Naive B cell (primary cell): ENCODE data around the gene CSGALNACT2. TPM values are rescaled to one million over a fixed set of nuclear protein-coding genes. Genes with fewer than 3 reads are reported as not detected.
"Not testable (repeated sequence)": the region's sequence is repeated elsewhere in the genome, so short reads cannot be mapped to it uniquely, and the experiment has no call there.

Experiments
- ATAC-seq, 2 donors: fragments of 150-1000 bp; cut with Tn5 transposase; 2 replicates each; pipeline ENCODE4 v1.10.0; 2021; ENCODE audit warnings: low read depth in 2 of 2, mild to moderate bottlenecking in 2 of 2, moderate library complexity in 2 of 2
- DNase-seq: peaks from one replicate; pipeline ENCODE4 v3.0.0; 2022
- H3K27ac Mint-ChIP-seq, 6 donors: one replicate each; pipeline ENCODE4 v1.8.0; 2020 to 2022; ENCODE audit warnings: mild to moderate bottlenecking in 6 of 6, mixed read lengths in 6 of 6, moderate library complexity in 5 of 6, inconsistent platforms in 2 of 6
- H3K27me3 Mint-ChIP-seq, 3 donors: one replicate each; pipeline ENCODE4 v1.8.0; 2021 to 2022; ENCODE audit warnings: mixed read lengths in 3 of 3, mild to moderate bottlenecking in 1 of 3
- H3K36me3 Mint-ChIP-seq, 2 donors: one replicate each; pipeline ENCODE4 v1.8.0; 2020 to 2022; ENCODE audit warnings: mixed read lengths in 2 of 2, inconsistent platforms in 1 of 2, mild to moderate bottlenecking in 1 of 2
- H3K4me1 Mint-ChIP-seq, 3 donors: one replicate each; pipeline ENCODE4 v1.8.0; 2020 to 2022; ENCODE audit warnings: mixed read lengths in 3 of 3, inconsistent platforms in 1 of 3, mild to moderate bottlenecking in 1 of 3, moderate library complexity in 1 of 3
- H3K4me3 Mint-ChIP-seq, 8 donors: one replicate each; pipeline ENCODE4 v1.8.0; 2020 to 2022; ENCODE audit warnings: mild to moderate bottlenecking in 8 of 8, mixed read lengths in 8 of 8, moderate library complexity in 8 of 8, inconsistent platforms in 2 of 8
- H3K9me3 Mint-ChIP-seq, 7 donors: one replicate each; pipeline ENCODE4 v1.8.0; 2020 to 2022; ENCODE audit warnings: mixed read lengths in 7 of 7, mild to moderate bottlenecking in 5 of 7, inconsistent platforms in 2 of 7, moderate library complexity in 1 of 7
- polyA plus RNA-seq, 6 donors: library from polyadenylated mRNA; unstranded; fragments of 300-500 nt; fragmentation: Illumina TruSeq; gene quantifications; one replicate each; pipeline ENCODE4 v1.2.3, GENCODE V29; 2021; ENCODE audit warnings: low read depth in 6 of 6

CSGALNACT2 gene
- polyA plus RNA-seq, 6 donors from 2014 or later: 10.0 to 16.0 (median 12.4) TPM

DNA sequence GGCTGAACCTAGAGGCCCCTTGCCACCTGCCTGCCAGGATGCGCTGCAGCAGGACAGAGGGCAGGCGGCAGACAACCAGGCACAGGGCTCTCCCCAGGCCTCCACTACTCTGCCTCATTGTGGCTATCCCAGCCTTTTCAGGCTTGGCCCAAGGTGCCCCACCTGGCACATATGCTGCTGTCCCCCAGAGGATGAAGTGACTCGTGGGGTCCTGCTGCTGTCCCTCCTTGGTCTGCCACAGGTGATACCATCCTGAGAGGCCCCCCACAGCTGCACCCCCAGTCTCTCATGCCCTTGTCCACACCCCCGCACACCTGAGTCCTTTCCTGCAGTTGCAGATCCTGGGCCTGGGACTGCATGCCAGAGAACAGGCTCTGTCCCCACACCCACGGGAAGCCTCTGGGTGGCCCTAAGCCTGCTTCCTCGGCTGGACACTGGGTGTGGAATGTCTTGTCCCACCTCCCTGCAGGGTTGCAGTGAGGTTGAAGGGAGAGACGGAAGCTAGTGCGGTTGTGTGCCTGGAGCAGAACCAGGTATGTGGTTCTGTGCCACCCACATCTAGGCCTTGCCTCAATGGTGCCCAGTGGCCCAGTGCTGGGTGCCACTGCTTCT is 73.3 kb downstream of the CSGALNACT2 start:
- no peak overlapping the region for H3K4me3 Mint-ChIP-seq
- no peak overlapping the region for H3K27ac Mint-ChIP-seq
- DNase-seq (no peak), ATAC-seq (no peak)
- H3K4me1 Mint-ChIP-seq: no peaks in the 10 kb centered on the region
- H3K9me3 Mint-ChIP-seq: no peaks in the 10 kb centered on the region
- H3K27me3 Mint-ChIP-seq: peaks cover 0 to 5% (median 0%) of the 10 kb centered on the region in 3 donors
- H3K36me3 Mint-ChIP-seq: no peaks in the 10 kb centered on the region

DNA sequence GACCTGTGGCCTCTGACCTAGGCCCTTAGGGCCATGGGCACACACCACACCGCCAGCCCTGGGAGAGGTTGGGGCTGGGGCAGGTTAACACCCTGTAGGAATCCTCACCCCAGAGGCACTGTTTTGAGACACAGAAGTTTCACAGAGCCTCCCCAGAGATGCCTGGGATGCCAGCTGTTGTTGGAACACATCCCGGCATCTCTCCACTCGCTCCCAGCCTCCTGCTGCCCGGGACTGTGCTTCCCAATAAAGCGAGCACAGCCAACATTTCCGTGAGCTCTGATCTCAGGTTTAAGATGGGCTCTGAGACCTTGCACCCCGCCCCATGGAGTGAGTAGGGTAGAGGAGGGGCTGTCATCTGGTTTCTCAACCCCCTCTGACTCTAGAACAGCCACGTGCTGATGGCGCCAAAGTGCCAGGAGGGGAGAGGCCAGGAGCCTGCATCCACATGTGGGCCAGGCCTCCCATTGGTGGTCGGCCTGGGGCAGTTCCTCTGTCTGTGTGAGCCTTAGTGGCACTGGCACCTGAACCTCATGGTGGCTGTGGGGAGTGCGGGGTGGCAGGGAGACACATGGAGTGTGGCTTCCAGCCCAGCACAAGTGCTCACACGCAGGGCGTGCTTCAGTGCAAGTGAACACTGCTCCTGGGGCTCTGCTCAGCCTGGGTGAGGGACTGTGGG is 73.9 kb downstream of the CSGALNACT2 start:
- Mint-ChIP-seq H3K27ac (no peak overlapping the region), H3K27me3 (peaks cover 0 to 10% (median 2%) of the 10 kb centered on the region in 3 donors), H3K9me3 (no peaks in the 10 kb centered on the region), H3K4me3 (no peak overlapping the region), H3K36me3 (no peaks in the 10 kb centered on the region), H3K4me1 (no peaks in the 10 kb centered on the region)
- DNase-seq (no peak), ATAC-seq (no peak)

- H3K36me3 Mint-ChIP-seq: no peaks in the 10 kb centered on the region
- H3K9me3 Mint-ChIP-seq: no peaks in the 10 kb centered on the region
Observed at GRCh38 chr10:43214071-43214955, 76.1 kb downstream of the CSGALNACT2 start.

GRCh38 chr10:43214956-43215561 is 76.8 kb downstream of the CSGALNACT2 start:
- Mint-ChIP-seq H3K4me3 (no peak overlapping the region), H3K36me3 (no peaks in the 10 kb centered on the region), H3K9me3 (no peaks in the 10 kb centered on the region), H3K27ac (no peak overlapping the region), H3K27me3 (peaks cover 4 to 21% (median 11%) of the 10 kb centered on the region in 3 donors), H3K4me1 (no peaks in the 10 kb centered on the region)
- DNase-seq: no peak
- ATAC-seq: no peak

More at GRCh38 chr10:43214071-43214955, 76.1 kb downstream of the CSGALNACT2 start:
- no peak overlapping the region for H3K4me3 Mint-ChIP-seq
- no peaks in the 10 kb centered on the region for H3K4me1 Mint-ChIP-seq
- ATAC-seq: no peak
- H3K27ac Mint-ChIP-seq: peak overlapping the region in 1 of 6 donors; percentile 80
- no peak for DNase-seq
- H3K27me3 Mint-ChIP-seq: peaks cover 4 to 18% (median 11%) of the 10 kb centered on the region in 3 donors

GRCh38 chr10:43215758-43216455 is 77.7 kb downstream of the CSGALNACT2 start:
- DNase-seq (no peak), ATAC-seq (no peak)
- no peaks in the 10 kb centered on the region for H3K9me3 Mint-ChIP-seq
- no peaks in the 10 kb centered on the region for H3K4me1 Mint-ChIP-seq
- no peak overlapping the region for H3K27ac Mint-ChIP-seq
- H3K27me3 Mint-ChIP-seq: peaks cover 4 to 21% (median 11%) of the 10 kb centered on the region in 3 donors
- no peaks in the 10 kb centered on the region for H3K36me3 Mint-ChIP-seq
- no peak overlapping the region for H3K4me3 Mint-ChIP-seq

GRCh38 chr10:43216931-43217562 is 78.8 kb downstream of the CSGALNACT2 start:
- Mint-ChIP-seq H3K9me3 (no peaks in the 10 kb centered on the region), H3K36me3 (no peaks in the 10 kb centered on the region), H3K4me3 (no peak overlapping the region), H3K27me3 (peaks cover 4 to 21% (median 11%) of the 10 kb centered on the region in 3 donors), H3K27ac (peak overlapping the region in 1 of 6 donors; percentile 53), H3K4me1 (no peaks in the 10 kb centered on the region)
- no peak for DNase-seq
- ATAC-seq: no peak

- Mint-ChIP-seq H3K4me3 (peak overlapping the region in 1 of 8 donors; percentile 47), H3K27ac (peak overlapping the region in 2 of 6 donors; percentile 53 to 89), H3K9me3 (no peaks in the 10 kb centered on the region), H3K4me1 (no peaks in the 10 kb centered on the region), H3K36me3 (no peaks in the 10 kb centered on the region), H3K27me3 (peaks cover 4 to 21% (median 11%) of the 10 kb centered on the region in 3 donors)
- DNase-seq (no peak), ATAC-seq (no peak)
Observed at GRCh38 chr10:43217563-43218205, 79.4 kb downstream of the CSGALNACT2 start.

GRCh38 chr10:43218206-43218950 is 80.1 kb downstream of the CSGALNACT2 start:
- Mint-ChIP-seq H3K4me3 (no peak overlapping the region), H3K27ac (peak overlapping the region in 1 of 6 donors; percentile 89), H3K4me1 (no peaks in the 10 kb centered on the region), H3K9me3 (no peaks in the 10 kb centered on the region), H3K36me3 (no peaks in the 10 kb centered on the region), H3K27me3 (peaks cover 4 to 21% (median 11%) of the 10 kb centered on the region in 3 donors)
- ATAC-seq (no peak), DNase-seq (no peak)

DNA sequence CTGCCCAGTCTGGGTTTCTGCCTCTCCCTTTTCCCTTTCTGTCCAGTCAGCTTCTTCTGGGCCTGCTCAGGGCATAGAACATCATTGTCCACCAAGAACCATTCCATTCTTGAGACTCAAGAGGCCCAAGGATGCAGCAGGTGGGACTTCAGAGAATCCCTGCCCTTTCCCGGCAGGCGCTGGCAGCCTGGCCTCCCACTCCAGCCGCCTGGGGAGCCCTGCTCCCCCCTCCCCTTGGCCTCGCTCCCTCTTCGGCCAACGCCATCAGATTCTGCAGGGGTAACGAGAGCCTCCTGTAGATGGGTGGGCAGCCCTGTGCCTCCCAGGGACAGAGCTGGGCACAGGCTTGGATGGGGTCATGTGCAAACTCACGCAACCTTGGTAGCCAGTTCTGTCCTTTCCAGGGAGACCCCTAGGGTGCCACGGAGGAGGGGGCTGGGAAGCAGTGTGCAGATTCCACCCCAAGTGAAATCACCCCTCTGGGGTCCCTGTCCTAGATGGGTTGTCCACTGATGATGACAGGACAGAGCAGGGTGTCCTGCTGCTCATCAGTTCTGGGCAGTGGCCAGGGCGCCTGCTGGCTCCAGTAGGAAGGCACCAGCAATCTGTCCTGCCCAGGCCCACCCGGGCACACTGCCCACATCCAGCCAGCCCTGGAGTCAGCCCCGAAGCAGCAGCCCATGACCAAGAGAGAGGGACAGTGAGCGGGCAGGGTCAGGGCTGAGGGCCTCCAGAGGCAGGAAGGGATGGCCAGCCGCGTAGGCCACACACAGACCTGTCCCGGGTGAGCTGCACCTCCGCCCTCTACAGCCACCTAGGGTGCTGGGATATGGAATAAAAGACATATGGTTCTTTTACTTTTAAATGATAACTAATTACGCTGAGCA is 80.9 kb downstream of the CSGALNACT2 start:
- H3K9me3 Mint-ChIP-seq: no peaks in the 10 kb centered on the region
- no peak overlapping the region for H3K27ac Mint-ChIP-seq
- no peaks in the 10 kb centered on the region for H3K36me3 Mint-ChIP-seq
- ATAC-seq (no peak), DNase-seq (no peak)
- H3K4me3 Mint-ChIP-seq: no peak overlapping the region
- H3K27me3 Mint-ChIP-seq: peaks cover 4 to 18% (median 11%) of the 10 kb centered on the region in 3 donors
- no peaks in the 10 kb centered on the region for H3K4me1 Mint-ChIP-seq

DNA sequence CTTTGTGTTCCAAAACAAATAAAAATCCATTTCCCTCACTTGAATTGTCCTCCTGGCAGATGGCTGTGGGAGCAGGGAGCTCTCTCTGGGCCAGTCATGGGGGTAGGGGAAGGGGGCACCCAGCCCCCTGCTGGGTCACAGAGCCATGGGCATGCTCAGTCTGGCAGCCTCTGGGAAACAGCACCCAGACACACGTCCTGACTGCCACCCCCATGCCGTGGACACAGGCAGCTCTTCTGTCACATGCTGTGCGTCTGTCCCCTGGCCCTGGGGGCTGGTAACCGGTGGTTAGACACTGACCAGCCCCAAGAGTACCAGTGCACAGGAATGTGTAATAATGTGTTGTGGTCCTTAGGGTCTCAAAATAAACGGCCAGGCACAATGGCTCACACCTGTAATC is 81.6 kb downstream of the CSGALNACT2 start:
- Mint-ChIP-seq H3K27ac (no peak overlapping the region), H3K4me3 (no peak overlapping the region), H3K36me3 (no peaks in the 10 kb centered on the region), H3K9me3 (no peaks in the 10 kb centered on the region), H3K27me3 (peaks cover 6 to 18% (median 14%) of the 10 kb centered on the region in 3 donors), H3K4me1 (peaks cover 0 to 1% (median 0%) of the 10 kb centered on the region in 3 donors)
- ATAC-seq (no peak), DNase-seq (no peak)

GRCh38 chr10:43220251-43220650 is 82.0 kb downstream of the CSGALNACT2 start:
- not testable (repeated sequence) for DNase-seq, ATAC-seq, H3K4me1 Mint-ChIP-seq, H3K36me3 Mint-ChIP-seq, H3K9me3 Mint-ChIP-seq, H3K27ac Mint-ChIP-seq, H3K4me3 Mint-ChIP-seq
- peaks cover 9 to 22% (median 19%) of the 10 kb centered on the region in 3 donors for H3K27me3 Mint-ChIP-seq
